B cell (primary cell): Measurements from ENCODE around the gene APCDD1L. TPM values are rescaled to one million over a fixed set of nuclear protein-coding genes. Genes with fewer than 3 reads are reported as not detected.

Source experiments
- ATAC-seq: fragments of 200-7000 bp; cut with Tn5 transposase; one replicate; pipeline ENCODE4 v1.10.0; 2021; ENCODE audit warnings: low read depth, mild to moderate bottlenecking, moderate number of reproducible peaks, moderate library complexity
- CTCF ChIA-PET: fragments of 350-600 bp; sonication (Branson Sonifier 250); formaldehyde crosslinking; loops from one replicate; lab custom pipeline; 2021; ENCODE audit warnings: antibody characterized with exemption, inconsistent platforms; lab: Charles Lee
- POLR2A ChIA-PET: fragments of 350-600 bp; sonication (Branson Sonifier 250); formaldehyde crosslinking; loops from one replicate; lab custom pipeline; 2021; ENCODE audit warnings: antibody characterized with exemption; lab: Charles Lee
- DNase-seq: peaks from one replicate; pipeline ENCODE4 v3.0.0; 2013
- H2AFZ ChIP-seq: 2 replicates; pipeline ENCODE4 v1.6.1; 2012; ENCODE audit warnings: mild to moderate bottlenecking, low read depth, low read length; ENCODE audit not compliant: insufficient read depth, poor library complexity, severe bottlenecking
- H3K27ac ChIP-seq, 2 donors: 1 replicate in 1 of 2; 2 replicates in 1 of 2; pipeline ENCODE4 v1.5.1; 2012 to 2013; ENCODE audit warnings: low read length in 2 of 2, mild to moderate bottlenecking in 2 of 2, moderate library complexity in 1 of 2
- H3K27me3 ChIP-seq, 4 experiments: fragments of 200-600 bp in 1 of 4; sonication (generic) in 1 of 4; replicated peaks in 1 of 4; 1 replicate in 2 of 4; 2 replicates in 2 of 4; pipeline versions ENCODE4 v1.6.1 to v1.7.0; 2013 to 2016; ENCODE audit warnings: low read length in 3 of 4, mild to moderate bottlenecking in 2 of 4, mixed read lengths in 1 of 4, moderate library complexity in 1 of 4; ENCODE audit not compliant: insufficient read depth in 4 of 4, control insufficient read depth in 3 of 4; ENCODE audit errors: control extremely low read depth in 1 of 4
- H3K36me3 ChIP-seq, 2 experiments: replicated peaks in 1 of 2; 1 replicate in 1 of 2; 2 replicates in 1 of 2; pipeline versions ENCODE4 v1.6.1 to v1.7.1; 2013; ENCODE audit warnings: low read length in 1 of 2; ENCODE audit not compliant: insufficient read depth in 2 of 2, control insufficient read depth in 1 of 2; ENCODE audit errors: control extremely low read depth in 1 of 2, extremely low read depth in 1 of 2
- H3K4me1 ChIP-seq, 2 donors: fragments of 200-600 bp in 1 of 2; sonication (generic) in 1 of 2; 1 replicate in 1 of 2; 2 replicates in 1 of 2; pipeline versions ENCODE4 v1.5.1 to v1.6.1; 2013 to 2017; ENCODE audit warnings: low read length in 2 of 2; ENCODE audit not compliant: control insufficient read depth in 2 of 2, insufficient read depth in 2 of 2
- H3K4me2 ChIP-seq: replicated peaks from 2 replicates; pipeline ENCODE3; 2012; ENCODE audit warnings: mild to moderate bottlenecking, low read depth, low read length; ENCODE audit not compliant: poor library complexity, severe bottlenecking
- H3K4me3 ChIP-seq, 5 experiments: fragments of 200-600 bp in 1 of 5; sonication (generic) in 1 of 5; 1 replicate in 3 of 5; 2 replicates in 2 of 5; pipeline versions ENCODE4 v1.5.1 to v1.7.0; 2011 to 2016; ENCODE audit warnings: low read length in 4 of 5, mild to moderate bottlenecking in 4 of 5, low read depth in 2 of 5, control low read depth in 1 of 5, moderate library complexity in 1 of 5; ENCODE audit not compliant: insufficient read depth in 1 of 5; ENCODE audit errors: control extremely low read depth in 1 of 5, extremely low read depth in 1 of 5
- H3K79me2 ChIP-seq: fragments of 200-600 bp; sonication (generic); one replicate; pipeline ENCODE4 v1.6.0; 2016; ENCODE audit warnings: low read length; ENCODE audit not compliant: control insufficient read depth, insufficient read depth
- H3K9ac ChIP-seq: fragments of 200-600 bp; sonication (generic); 2 replicates; pipeline ENCODE4 v1.6.1; 2017; ENCODE audit warnings: mild to moderate bottlenecking, low read length, moderate library complexity
- H3K9me3 ChIP-seq, 3 donors: one replicate each; pipeline versions ENCODE4 v1.6.1 to v1.7.1; 2013; ENCODE audit warnings: low read length in 2 of 3; ENCODE audit not compliant: control insufficient read depth in 2 of 3, insufficient read depth in 1 of 3; ENCODE audit errors: control extremely low read depth in 1 of 3
- H4K20me1 ChIP-seq: 2 replicates; pipeline ENCODE4 v1.6.0; 2012; ENCODE audit warnings: mild to moderate bottlenecking, low read length; ENCODE audit not compliant: insufficient read depth, control insufficient read depth, poor library complexity, severe bottlenecking
- H3K27ac Mint-ChIP-seq: one replicate; pipeline ENCODE4 v1.8.0; 2021; ENCODE audit warnings: mixed read lengths
- H3K27me3 Mint-ChIP-seq: one replicate; pipeline ENCODE4 v1.8.0; 2021; ENCODE audit warnings: mixed read lengths
- H3K4me1 Mint-ChIP-seq: one replicate; pipeline ENCODE4 v1.8.0; 2021; ENCODE audit warnings: mixed read lengths
- H3K4me3 Mint-ChIP-seq: one replicate; pipeline ENCODE4 v1.8.0; 2021; ENCODE audit warnings: mixed read lengths
- H3K9me3 Mint-ChIP-seq: one replicate; pipeline ENCODE4 v1.8.0; 2022; ENCODE audit warnings: mixed read lengths; ENCODE audit not compliant: insufficient read depth
- EZH2 ChIP-seq: IDR thresholded peaks from 2 replicates; pipeline ENCODE4 v1.6.1; 2012; ENCODE audit warnings: borderline replicate concordance, low read depth, mild to moderate bottlenecking, moderate library complexity, low read length; ENCODE audit not compliant: insufficient read depth, poor library complexity, severe bottlenecking
- WGBS: methylation state at CpG from one replicate; pipeline ENCODE4 v1.1.5; 2013; ENCODE audit warnings: missing lambda C conversion rate; ENCODE audit not compliant: insufficient coverage; 5-methylcytosine and 5-hydroxymethylcytosine counted together
- intact Hi-C: fragments of 100-400 bp; cut with micrococcal nuclease; formaldehyde crosslinking; loops from one replicate; pipeline ENCODE4 v1.10.0; 2022
- polyA plus RNA-seq: library from polyadenylated mRNA; depleted of rRNA; stranded (reverse); fragments of >200 nt; gene quantifications from 2 replicates; pipeline ENCODE4 v1.2.3, GENCODE V29; 2012
- total RNA-seq, 2 donors: library from RNA; stranded (reverse); fragments of 120-200 nt in 1 of 2; gene quantifications; 1 replicate in 1 of 2; 2 replicates in 1 of 2; pipeline versions ENCODE4 v1.2.3 to v1.2.4, GENCODE V29; 2013 to 2022
- TF ChIP-seq, protein P1 (sequence below): fragments of 200-600 bp; IDR thresholded peaks from one replicate; pipeline ENCODE4 v1.8.0; 2022; ENCODE audit warnings: antibody characterized with exemption, mild to moderate bottlenecking

The APCDD1L gene
- total and polyA plus RNA-seq, 2 donors (not counting 1 experiment from before 2014, with no cell fraction given) = not detected

DNA sequence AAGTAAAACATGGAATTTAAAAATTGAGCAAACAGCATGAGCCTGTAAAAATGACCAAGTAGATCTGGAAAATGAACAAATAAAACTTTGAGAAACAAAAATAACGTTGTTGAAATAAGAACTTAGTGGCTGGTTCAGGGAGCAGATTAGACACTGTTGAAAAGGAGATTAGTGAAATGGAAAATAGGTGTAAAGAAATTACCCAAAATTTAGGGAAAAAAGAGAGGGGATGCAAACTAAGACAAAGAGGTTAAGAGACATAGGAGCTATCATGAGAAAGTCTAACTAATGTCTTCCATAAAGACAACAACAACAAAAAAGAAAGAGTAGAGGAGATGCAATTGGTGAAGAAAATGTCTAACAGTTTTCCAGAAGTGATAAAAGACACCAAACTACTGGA is 29.0 kb downstream of the APCDD1L start:
- H3K4me3 Mint-ChIP-seq = no peak overlapping the region
- intact Hi-C loops = no loop called here
- H3K9me3 Mint-ChIP-seq = peaks cover 3% of the 10 kb centered on the region
- POLR2A ChIA-PET = no interaction called here
- Histone ChIP-seq H3K79me2 (no peaks in the 10 kb centered on the region), H3K4me3 (no peak overlapping the region), H3K9ac (no peak overlapping the region), H3K36me3 (no peaks in the 10 kb centered on the region), H4K20me1 (no peaks in the 10 kb centered on the region), H3K4me2 (no peak overlapping the region), H2AFZ (no peak overlapping the region), H3K27ac (no peak overlapping the region), H3K27me3 (peaks cover 0 to 11% (median under 1%) of the 10 kb centered on the region in 4 experiments), H3K4me1 (no peaks in the 10 kb centered on the region), H3K9me3 (peaks cover 5 to 23% (median 23%) of the 10 kb centered on the region in 3 donors)
- CTCF ChIA-PET = no interaction called here
- ATAC-seq = no peak
- H3K27ac Mint-ChIP-seq = no peak overlapping the region
- no peak for DNase-seq
- no peaks in the 10 kb centered on the region for H3K4me1 Mint-ChIP-seq
- WGBS = 33% methylated on average over 1 of the region's 1 CpG
- peaks cover 21% of the 10 kb centered on the region for H3K27me3 Mint-ChIP-seq
- TF ChIP-seq, protein P1, sequence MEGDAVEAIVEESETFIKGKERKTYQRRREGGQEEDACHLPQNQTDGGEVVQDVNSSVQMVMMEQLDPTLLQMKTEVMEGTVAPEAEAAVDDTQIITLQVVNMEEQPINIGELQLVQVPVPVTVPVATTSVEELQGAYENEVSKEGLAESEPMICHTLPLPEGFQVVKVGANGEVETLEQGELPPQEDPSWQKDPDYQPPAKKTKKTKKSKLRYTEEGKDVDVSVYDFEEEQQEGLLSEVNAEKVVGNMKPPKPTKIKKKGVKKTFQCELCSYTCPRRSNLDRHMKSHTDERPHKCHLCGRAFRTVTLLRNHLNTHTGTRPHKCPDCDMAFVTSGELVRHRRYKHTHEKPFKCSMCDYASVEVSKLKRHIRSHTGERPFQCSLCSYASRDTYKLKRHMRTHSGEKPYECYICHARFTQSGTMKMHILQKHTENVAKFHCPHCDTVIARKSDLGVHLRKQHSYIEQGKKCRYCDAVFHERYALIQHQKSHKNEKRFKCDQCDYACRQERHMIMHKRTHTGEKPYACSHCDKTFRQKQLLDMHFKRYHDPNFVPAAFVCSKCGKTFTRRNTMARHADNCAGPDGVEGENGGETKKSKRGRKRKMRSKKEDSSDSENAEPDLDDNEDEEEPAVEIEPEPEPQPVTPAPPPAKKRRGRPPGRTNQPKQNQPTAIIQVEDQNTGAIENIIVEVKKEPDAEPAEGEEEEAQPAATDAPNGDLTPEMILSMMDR = no peak
- no peak for TF ChIP-seq EZH2

DNA sequence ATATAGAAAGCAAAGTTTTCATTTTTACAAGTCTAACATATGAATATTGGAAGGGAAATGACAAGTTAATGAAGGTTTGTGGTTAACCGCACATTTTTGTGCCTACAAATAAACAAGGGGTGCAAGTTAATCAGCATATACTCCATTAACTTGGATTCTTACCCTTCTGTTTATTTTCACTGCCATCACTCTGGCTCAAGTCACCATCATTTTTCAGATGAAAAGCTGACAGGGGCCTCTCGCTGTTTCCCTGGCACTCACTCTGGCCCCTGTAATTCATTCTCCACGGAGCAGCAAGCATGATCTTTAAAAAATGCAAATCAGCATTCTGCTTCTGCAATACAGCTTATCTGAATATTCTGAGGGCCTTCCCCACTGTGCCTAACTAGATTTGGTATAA is 29.8 kb downstream of the APCDD1L start:
- H3K79me2 ChIP-seq = no peaks in the 10 kb centered on the region
- peaks cover 5 to 27% (median 23%) of the 10 kb centered on the region in 3 donors for H3K9me3 ChIP-seq
- Mint-ChIP-seq H3K9me3 (peaks cover 3% of the 10 kb centered on the region), H3K4me1 (no peaks in the 10 kb centered on the region), H3K27ac (no peak overlapping the region), H3K4me3 (no peak overlapping the region), H3K27me3 (peaks cover 21% of the 10 kb centered on the region)
- H3K9ac ChIP-seq = no peak overlapping the region
- POLR2A ChIA-PET = no interaction called here
- 83% methylated on average over 2 of the region's 3 CpGs for WGBS
- no peak overlapping the region for H3K4me2 ChIP-seq
- TF ChIP-seq EZH2 = no peak
- TF ChIP-seq, protein P1 = no peak
- H3K27ac ChIP-seq = no peak overlapping the region
- no peaks in the 10 kb centered on the region for H4K20me1 ChIP-seq
- intact Hi-C loops = no loop called here
- no peaks in the 10 kb centered on the region for H3K4me1 ChIP-seq
- H3K36me3 ChIP-seq = no peaks in the 10 kb centered on the region
- no peak overlapping the region for H2AFZ ChIP-seq
- peaks cover 0 to 11% (median under 1%) of the 10 kb centered on the region in 4 experiments for H3K27me3 ChIP-seq
- CTCF ChIA-PET = no interaction called here
- DNase-seq (no peak), ATAC-seq (no peak)
- no peak overlapping the region for H3K4me3 ChIP-seq
